GM20431 (cell line): ENCODE data around the gene USP15.
"Not testable (repeated sequence)": the region's sequence is repeated elsewhere in the genome, so short reads cannot be mapped to it uniquely, and the experiment has no call there.

Experiments
- in situ Hi-C: fragments of 300-500 bp; cut with MseI, MboI; formaldehyde crosslinking; loops from one replicate; pipeline ENCODE4 v1.15.0; 2020; ENCODE audit warnings: low sequenced_read_pairs; ENCODE audit not compliant: unreplicated experiment

Gene USP15

GRCh38 chr12:62313727-62314380 lies 53.6 kb downstream of the USP15 start:
- in situ Hi-C loops, result no loop called here

- in situ Hi-C loops, result no loop called here
These were observed 56.8 kb downstream of the USP15 start for GRCh38 chr12:62317017-62317416.

- in situ Hi-C loops, result no loop called here
These were observed 58.9 kb downstream of the USP15 start for GRCh38 chr12:62319058-62319457.

GRCh38 chr12:62320054-62320453 lies 59.9 kb downstream of the USP15 start:
- in situ Hi-C loops, result no loop called here

- in situ Hi-C loops, result no loop called here
These were observed 63.2 kb downstream of the USP15 start for GRCh38 chr12:62323386-62323785.

GRCh38 chr12:62328296-62328921 lies 68.2 kb downstream of the USP15 start:
- in situ Hi-C loops, result no loop called here

- in situ Hi-C loops, result no loop called here
These were observed 71.1 kb downstream of the USP15 start for GRCh38 chr12:62331306-62331705.

GRCh38 chr12:62332598-62332997 lies 72.4 kb downstream of the USP15 start:
- in situ Hi-C loops, result no loop called here

GRCh38 chr12:62335057-62335456 lies 74.9 kb downstream of the USP15 start:
- in situ Hi-C loops, result no loop called here

GRCh38 chr12:62335796-62336195 lies 75.6 kb downstream of the USP15 start:
- in situ Hi-C loops, result no loop called here

- in situ Hi-C loops, result not testable (repeated sequence)
These were observed 77.4 kb downstream of the USP15 start for GRCh38 chr12:62337643-62338042.

GRCh38 chr12:62342614-62343303 lies 82.6 kb downstream of the USP15 start:
- in situ Hi-C loops, result not testable (repeated sequence)

GRCh38 chr12:62343304-62344120 lies 83.3 kb downstream of the USP15 start:
- in situ Hi-C loops, result not testable (repeated sequence)

GRCh38 chr12:62344731-62345556 lies 84.7 kb downstream of the USP15 start:
- in situ Hi-C loops, result not testable (repeated sequence)

GRCh38 chr12:62345667-62346066 lies 85.5 kb downstream of the USP15 start:
- in situ Hi-C loops, result no loop called here

GRCh38 chr12:62346817-62347216 lies 86.6 kb downstream of the USP15 start:
- in situ Hi-C loops, result no loop called here

- in situ Hi-C loops, result no loop called here
These were observed 87.9 kb downstream of the USP15 start for GRCh38 chr12:62347922-62348650.

- in situ Hi-C loops, result no loop called here
These were observed 90.3 kb downstream of the USP15 start for GRCh38 chr12:62350554-62350953.

GRCh38 chr12:62351326-62351725 lies 91.1 kb downstream of the USP15 start:
- in situ Hi-C loops, result no loop called here
